NCI-H2081 (cell line): Measurements from ENCODE around the gene SNRNP48.

ENCODE experiments used
- DNase-seq, 2 experiments: peaks; one replicate each; lab custom pipeline; 2025; lab: John Stamatoyannopoulos, UW

SNRNP48 gene

DNA sequence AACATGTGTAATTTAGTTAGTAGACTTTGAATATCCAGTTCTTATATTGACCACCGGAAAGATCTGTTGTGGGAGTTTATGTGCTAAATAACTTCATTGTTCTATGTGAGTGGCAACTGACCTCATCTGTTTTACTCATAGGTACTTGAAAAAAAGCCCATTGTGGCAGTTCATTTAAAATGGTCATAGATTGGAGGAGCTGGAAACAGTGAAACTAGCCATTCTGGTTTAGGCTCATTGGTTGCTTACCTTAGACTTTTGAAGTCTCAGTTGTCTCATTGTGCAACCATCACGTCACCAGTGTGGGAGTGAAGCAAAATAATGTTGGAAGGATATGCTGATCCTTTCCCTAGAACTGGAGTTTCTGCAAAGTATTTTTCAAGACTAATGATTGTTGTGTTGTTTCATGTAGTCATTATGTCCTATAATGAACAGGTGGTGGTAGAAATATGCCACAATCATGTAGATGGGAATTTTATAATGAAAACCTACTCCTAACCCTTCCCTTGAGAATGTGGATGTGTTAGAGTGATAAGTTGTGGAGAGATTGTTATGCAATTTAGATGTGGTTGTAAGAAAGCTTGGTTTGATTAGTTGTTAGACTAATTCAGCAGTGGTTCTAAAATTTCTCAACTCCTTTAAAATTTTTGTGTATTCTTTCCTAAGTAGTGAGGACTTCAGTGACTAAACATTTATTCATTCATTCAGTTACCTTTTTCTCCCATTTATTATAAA, 30.2 kb upstream of the SNRNP48 start:
- DNase-seq, result no peak

DNA sequence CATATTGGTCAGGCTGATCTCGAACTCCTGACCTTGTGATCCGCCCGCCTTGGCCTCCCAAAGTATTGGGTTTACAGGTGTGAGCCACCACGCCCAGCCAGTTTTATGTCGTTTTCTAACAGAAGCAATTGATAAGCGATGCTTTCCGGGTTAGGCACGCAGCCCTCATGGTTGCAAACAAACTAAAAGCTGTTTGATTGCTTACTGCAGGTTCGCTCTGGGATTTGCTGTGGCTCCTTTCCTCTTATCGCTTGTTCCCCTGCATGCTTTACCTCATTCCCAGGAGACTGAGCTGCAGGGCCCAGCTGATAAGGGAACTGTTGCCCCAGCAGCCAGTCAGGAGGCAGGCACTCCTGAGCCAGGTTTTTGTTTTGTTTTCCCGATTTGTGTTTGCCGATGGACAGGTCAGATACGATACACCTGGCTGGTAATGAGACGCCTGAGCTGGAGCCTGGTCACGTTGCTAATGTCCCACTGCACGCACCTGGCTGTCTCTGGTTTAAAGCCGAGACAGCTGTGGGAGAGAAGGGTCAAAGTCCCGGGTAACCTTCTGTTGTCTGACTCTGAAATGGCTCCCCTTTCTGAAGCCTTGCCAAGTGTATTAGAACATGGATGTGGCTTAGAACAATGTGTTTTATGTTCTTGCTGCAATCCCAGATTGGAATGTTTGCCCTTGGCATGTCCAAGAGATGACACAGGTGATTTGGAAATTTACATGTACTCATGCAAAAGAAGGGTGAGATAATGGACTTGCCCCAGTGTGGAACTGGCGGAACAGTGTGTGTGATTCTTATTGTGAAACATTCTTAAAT, 28.6 kb upstream of the SNRNP48 start:
- peak; percentile 62 to 92 for DNase-seq

DNA sequence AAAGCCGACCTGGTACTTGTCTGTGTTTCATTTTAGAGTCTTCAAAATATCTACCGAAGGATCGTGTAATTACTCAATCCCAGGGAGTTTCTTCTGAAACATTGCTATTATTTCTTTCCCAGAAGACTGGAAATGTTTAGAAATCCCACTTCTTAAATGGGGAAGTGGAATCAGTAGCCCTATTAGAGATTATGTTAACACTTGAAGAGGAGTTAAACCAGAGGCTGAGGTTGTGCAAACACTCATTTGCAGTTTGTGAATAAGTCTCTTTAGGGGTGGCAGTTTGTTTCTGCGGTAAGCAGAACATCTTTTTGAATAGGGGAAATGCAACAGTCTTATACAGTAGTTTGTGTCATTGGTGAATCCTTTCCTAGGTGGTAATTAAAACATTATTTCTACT, 27.2 kb upstream of the SNRNP48 start:
- DNase-seq, result no peak

DNA sequence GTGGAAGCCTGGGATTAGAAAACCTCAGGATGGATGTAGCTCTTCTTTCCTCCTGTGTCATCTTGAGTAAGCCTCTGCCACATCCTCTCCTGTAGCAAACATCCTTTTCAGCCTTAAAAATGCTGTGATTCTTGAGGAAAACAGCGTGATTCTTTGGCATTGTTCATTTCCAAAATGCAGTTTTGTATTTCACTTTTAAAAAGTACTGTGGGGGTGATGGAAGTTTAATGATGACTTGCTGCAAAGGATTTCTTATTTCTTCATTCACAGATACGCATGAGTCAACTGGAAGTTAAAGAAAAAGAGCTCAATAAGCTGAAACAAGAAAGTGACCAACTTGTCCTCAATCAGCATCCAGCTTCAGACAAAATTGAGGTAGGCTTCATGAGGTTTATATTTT, 23.9 kb upstream of the SNRNP48 start:
- no peak for DNase-seq

DNA sequence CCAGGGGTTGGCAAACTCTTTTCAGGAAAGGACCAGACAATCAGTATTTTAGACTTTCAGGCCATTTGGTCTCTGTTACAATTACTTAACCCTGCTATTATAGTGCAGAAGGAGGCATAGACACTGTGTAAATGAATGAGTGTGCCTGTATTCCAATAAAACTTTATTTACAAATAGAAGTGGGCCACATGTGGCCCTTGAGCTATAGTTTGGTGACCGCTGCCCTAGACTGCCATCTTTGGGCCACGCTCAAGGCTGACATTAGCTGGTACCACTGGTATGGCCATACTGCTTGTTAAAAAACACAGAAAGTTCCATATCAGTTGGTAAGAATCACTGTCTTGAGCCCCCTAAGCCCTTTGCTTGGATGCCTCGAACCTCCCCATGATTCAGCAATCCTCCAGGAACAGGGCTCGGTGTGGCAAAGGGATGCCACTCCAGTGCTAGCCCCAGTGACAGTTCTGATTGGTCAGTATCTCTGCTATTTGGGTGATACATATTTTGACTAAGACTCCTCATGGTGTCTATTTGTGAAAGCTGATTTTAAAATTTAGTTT, 23.3 kb upstream of the SNRNP48 start:
- no peak for DNase-seq

DNA sequence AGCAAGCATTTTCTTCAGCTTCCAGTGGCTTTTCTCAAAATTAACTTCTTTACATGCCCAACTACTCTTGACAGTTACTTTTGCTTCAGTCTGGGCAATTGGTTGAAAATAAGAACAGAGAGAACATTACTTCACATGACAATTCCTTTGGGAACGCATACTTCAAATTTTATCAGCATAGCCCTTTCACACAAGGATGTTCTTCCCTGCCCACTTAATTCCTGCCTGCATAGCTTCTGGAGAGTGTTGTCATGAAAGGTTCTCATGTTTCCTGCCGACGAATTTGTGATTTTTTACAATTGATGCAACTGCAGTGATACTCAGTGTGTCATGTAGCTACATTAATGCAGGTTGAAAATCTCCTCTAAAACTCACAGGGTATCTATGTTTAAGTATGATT, 22.0 kb upstream of the SNRNP48 start:
- no peak for DNase-seq

DNA sequence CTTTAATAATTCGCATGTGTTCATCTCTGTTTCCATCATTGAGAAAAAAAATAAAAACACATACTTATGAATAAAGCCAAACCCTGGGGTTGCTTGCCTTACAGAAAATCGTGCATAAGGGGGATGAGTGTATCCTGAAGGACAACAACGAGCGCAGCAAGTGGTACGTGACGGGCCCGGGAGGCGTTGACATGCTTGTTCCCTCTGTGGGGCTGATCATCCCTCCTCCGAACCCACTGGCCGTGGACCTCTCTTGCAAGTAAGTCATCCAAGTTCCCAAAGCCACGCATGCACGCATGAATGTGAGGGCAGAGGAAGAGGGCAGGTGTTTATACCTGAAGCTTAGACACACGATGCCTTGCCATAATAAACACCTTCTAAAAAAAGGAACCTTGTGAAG, 20.9 kb upstream of the SNRNP48 start:
- no peak for DNase-seq

DNA sequence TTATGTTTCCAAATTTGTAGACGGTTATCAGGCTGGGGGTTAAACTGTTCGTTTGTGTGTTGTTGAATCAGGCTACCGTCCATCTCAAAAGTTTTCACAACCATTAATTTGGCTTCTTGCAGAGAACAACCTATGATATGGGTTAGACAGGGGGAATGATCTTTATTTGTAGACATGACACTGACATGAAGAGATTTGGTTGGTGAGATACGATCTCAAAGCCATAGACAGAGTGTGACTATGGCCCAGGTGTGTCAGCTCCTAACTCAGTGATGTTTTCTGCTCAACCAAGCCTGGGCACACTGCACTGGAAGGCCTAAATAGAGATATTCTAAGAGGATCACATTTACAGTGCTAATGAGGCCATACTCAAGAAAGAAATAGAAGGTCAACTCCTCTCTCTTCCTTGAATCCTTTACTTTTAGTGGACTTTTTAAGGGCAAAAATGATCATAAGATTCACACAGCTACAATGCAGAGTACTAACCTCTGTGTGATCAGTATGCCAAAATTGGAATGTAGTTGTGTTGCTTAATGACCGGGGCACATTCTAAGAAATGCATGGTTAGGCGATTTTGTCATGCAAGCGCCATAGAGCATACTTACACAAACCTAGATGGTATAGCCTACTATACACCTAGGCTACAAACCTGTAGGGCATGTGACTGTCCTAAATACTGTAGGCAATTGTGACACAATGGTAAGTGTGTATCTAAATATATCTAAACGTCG, 17.6 kb upstream of the SNRNP48 start:
- no peak for DNase-seq

DNA sequence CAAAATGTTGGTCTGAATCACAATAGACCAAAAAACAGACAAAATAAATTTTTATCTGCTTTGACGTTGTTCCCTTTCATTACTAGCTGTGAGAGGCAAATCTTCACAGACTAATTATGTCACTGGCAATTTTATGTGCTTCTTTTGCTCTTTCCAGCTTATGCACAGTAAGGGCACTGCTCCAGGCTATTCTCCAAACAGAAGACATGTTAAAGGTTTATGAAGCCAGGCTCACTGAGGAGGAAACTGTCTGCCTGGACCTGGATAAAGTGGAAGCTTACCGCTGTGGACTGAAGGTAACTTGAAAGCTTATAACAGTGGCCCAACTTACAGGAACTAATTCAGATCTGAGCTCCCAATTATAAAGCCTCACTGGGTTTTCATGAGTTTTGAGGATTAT, 15.5 kb upstream of the SNRNP48 start:
- no peak for DNase-seq

DNA sequence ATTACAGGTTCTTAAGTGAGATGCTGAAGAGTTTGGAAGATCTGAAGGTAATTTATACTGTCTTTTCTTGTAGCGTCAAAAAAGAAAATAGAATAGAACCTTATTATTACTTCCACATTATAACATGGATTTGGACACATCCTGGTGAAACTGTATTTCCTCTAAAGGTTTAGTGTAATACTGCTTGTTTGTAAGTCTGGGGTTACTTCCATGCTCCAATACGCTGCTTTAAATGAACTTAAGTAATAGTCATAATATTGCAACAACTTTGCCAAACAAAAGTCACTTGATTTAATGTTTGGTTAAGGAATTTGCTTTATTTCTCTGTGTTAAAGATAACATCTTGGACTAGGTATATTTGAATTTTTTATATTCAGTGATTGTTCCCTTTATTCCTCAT, 11.5 kb upstream of the SNRNP48 start:
- no peak for DNase-seq

DNA sequence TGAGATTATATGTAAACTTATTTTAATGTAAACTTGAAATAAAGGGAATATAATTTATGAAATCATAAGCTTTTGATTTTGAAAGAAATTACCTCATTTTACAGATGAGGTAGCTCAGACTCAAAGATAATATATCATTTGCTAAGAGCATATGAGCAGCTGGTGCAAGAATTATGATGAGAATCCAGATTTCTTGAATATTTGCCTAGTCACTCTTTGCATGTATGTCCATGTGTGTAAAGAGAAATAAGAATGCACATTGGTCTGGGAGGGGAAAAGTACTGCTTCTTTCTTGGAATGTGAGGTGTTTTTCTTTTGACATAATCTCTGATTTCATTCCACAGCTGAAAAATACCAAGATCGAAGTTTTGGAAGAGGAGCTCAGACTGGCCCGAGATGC, 11.1 kb upstream of the SNRNP48 start:
- no peak for DNase-seq

DNA sequence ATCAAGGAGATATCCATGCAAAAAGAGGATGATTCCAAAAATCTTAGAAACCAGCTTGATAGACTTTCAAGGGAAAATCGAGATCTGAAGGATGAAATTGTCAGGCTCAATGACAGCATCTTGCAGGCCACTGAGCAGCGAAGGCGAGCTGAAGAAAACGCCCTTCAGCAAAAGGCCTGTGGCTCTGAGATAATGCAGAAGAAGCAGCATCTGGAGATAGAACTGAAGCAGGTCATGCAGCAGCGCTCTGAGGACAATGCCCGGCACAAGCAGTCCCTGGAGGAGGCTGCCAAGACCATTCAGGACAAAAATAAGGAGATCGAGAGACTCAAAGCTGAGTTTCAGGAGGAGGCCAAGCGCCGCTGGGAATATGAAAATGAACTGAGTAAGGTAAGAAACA, 10.1 kb upstream of the SNRNP48 start:
- no peak for DNase-seq

DNA sequence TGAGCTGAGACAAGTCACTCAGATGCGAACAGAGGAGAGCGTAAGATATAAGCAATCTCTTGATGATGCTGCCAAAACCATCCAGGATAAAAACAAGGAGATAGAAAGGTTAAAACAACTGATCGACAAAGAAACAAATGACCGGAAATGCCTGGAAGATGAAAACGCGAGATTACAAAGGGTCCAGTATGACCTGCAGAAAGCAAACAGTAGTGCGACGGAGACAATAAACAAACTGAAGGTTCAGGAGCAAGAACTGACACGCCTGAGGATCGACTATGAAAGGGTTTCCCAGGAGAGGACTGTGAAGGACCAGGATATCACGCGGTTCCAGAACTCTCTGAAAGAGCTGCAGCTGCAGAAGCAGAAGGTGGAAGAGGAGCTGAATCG, 9.5 kb upstream of the SNRNP48 start:
- DNase-seq, result no peak

DNA sequence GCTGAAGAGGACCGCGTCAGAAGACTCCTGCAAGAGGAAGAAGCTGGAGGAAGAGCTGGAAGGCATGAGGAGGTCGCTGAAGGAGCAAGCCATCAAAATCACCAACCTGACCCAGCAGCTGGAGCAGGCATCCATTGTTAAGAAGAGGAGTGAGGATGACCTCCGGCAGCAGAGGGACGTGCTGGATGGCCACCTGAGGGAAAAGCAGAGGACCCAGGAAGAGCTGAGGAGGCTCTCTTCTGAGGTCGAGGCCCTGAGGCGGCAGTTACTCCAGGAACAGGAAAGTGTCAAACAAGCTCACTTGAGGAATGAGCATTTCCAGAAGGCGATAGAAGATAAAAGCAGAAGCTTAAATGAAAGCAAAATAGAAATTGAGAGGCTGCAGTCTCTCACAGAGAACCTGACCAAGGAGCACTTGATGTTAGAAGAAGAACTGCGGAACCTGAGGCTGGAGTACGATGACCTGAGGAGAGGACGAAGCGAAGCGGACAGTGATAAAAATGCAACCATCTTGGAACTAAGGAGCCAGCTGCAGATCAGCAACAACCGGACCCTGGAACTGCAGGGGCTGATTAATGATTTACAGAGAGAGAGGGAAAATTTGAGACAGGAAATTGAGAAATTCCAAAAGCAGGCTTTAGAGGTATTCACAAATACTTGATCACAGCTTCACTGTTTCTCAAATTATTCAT, 8.9 kb upstream of the SNRNP48 start:
- no peak for DNase-seq

DNA sequence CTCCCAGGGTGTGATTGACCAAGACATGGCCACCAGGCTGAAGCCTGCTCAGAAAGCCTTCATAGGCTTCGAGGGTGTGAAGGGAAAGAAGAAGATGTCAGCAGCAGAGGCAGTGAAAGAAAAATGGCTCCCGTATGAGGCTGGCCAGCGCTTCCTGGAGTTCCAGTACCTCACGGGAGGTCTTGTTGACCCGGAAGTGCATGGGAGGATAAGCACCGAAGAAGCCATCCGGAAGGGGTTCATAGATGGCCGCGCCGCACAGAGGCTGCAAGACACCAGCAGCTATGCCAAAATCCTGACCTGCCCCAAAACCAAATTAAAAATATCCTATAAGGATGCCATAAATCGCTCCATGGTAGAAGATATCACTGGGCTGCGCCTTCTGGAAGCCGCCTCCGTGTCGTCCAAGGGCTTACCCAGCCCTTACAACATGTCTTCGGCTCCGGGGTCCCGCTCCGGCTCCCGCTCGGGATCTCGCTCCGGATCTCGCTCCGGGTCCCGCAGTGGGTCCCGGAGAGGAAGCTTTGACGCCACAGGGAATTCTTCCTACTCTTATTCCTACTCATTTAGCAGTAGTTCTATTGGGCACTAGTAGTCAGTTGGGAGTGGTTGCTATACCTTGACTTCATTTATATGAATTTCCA, 4.6 kb upstream of the SNRNP48 start:
- no peak for DNase-seq

DNA sequence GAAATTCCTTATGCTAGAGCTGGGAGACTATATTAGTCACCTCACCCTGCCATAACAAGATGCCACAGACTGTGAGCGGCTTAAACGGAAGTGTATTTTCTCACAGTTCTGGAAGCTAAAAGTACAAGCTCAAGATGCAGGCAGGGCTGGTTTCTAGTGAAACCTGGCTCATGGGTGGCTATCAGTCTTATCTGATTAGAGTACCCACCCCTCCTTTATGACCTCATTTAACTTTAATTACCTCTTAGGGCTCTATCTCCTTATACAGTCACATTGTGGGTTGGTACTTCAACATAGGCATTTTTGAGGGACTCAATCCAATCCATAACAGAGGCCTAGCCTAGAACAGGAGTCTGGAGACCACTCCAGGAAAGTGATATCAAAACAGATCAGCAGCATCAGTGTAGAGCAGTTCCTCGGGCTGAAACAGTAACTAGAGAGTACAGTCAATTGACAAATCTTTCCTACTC, 2.3 kb upstream of the SNRNP48 start:
- DNase-seq, result no peak

DNA sequence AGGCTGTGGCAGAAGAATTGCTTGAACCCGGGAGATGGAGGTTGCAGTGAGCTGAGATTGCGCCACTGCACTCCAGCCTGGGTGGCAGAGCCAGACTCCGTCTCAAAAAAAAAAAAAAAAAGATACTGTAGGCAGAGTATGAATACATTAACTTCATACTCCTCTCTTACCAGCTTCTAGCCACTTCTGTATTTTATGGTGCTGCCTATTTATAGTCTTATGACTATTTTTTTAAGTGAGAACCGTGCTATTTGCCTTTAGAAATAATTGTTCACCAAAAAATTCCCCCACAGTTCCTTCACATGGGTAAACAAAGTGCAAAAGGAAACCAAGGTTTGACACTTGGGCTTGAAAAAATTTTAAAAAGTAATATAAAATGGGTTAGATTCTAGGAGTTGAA, 1.5 kb upstream of the SNRNP48 start:
- DNase-seq, result no peak

DNA sequence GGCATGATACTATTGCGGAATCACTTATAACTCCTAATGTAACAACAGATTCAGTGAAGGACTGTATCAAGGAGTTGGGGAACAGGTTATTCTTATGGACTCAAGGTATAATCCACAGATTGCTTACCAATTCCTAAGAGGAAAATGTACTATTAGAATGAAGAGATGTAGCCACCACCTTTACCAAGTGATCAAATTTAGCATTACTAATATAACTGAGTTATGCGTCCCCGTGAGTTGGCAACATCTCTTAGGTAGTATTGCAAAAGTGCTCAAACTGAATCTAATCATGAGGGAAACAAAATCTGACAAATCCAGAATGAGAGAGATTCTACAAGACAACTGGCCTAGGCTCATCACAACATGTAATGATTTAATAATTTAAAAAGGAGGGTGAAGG, 777 bp upstream of the SNRNP48 start:
- no peak for DNase-seq

DNA sequence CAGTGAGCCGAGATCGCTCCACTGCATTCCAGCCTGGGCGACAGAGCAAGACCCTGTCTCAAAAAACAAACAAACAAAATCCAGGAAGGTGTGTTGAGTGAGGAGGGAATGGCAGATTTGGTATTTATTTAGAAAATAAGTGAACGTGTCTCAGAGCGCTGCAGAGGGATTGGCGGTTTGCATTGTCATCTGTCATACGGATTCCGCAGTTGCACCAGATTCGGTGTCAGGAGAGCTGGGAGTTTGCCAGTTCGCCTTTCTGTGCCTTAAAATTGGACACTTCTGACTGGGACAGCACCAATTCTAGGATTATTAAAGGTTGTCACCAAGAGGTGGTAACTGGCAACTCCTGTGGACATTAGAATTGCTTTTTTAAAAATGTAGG, 912 bp downstream of the SNRNP48 start:
- peak; percentile 3 to 20 for DNase-seq

DNA sequence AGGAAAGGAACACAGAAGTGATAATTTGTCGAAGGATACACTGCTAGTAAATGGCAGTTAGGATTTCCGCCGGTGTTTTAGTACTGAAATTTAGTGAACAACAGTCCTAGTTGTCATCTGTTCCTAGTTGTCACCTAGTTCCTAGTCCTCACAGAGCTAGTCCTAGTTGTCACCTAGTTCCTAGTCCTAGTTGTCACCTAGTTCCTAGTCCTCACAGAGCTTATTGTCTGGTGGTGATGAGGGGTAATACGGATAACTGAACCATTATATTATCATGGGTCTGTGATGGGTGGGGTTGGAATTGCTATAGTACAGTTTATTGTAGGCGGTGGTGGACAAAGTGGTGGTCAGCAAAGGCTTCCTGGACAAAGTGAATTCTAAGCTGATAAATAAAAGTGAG, 1.8 kb downstream of the SNRNP48 start:
- no peak for DNase-seq

DNA sequence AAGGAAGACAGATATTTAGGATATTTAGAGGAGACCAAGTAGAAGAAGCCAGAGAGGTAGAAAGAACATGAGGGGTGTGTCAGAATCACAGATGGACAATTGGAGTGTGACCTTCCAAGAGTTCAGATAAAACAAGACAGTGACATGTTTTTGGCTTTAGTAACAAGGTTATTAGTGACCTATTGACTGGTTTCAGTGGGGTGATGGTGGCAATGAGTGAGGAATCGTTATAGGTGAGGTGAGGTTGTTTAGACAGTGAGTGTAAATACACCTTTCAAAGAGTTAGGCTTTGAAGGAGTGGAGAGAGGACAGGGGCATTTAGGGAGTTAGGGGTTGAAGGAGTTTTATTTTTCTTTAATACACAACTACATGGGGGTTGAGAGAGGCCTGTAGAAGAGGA, 3.2 kb downstream of the SNRNP48 start:
- DNase-seq, result no peak
